GM18498 (cell line): Measurements from ENCODE around the gene RHEBL1.

Experiments used
- ATAC-seq: cut with Tn5 transposase; IDR thresholded peaks from one replicate; pipeline ENCODE4 v1.9.1; 2021; ENCODE audit warnings: mild to moderate bottlenecking, moderate library complexity; ENCODE audit not compliant: unreplicated experiment

Gene RHEBL1

DNA sequence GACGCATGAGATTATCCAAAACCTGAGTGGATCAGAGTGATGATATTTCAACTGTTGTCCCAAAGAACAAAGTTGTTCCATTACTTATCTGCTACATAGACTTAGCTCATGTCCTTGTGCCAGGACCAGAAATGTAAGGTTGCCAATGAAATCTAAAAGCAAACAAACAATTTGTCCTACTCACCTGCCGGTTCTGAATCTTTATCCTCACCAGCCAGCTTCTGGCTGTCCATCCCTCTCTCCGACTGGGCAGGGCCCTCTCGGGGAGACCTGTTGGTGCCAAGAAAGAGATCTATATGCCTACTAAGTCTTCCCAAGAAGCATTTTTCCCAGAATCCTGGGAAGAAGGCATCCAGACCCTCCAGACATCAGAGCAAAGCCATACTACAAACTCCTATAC lies 14.7 kb downstream of the RHEBL1 start:
- ATAC-seq: no peak

DNA sequence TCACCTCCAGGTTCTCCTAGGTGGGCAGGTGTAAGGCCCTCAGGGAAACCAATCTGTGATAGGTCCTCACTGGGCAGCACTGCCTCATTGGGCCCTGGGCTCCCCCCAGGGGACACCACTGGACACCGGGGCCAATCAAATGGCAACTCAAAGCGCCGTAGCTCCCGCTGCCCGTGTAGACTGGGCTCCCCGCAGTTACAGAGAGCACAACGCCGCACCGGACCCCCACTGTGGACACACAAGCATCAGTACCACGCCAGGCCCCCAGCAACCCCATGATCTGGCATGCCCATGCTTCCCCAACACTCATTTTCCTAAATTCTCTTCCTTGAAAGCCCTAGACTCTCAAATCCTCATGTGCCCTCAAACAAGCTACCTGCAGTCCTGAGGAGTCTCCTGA lies 15.3 kb downstream of the RHEBL1 start:
- no peak for ATAC-seq

DNA sequence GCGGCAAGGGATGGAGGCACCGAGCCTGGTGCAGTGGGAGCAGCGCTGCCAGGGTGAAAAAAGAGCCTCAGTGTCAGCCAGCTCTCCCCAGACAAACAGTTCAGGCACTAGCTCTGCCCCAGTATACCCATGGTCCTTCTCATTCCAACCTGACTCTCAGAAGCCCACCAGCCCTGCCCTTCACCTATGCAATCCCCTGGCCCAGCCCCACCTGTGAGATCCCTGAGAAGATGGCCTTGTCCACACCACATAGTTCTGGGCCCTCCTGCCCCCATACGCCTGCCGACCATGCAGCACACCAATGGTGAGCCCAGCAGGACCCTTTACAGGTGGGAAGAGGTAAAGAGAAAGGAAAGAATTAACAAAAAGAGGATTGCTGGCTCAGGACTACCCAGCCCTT lies 15.7 kb downstream of the RHEBL1 start:
- no peak for ATAC-seq

DNA sequence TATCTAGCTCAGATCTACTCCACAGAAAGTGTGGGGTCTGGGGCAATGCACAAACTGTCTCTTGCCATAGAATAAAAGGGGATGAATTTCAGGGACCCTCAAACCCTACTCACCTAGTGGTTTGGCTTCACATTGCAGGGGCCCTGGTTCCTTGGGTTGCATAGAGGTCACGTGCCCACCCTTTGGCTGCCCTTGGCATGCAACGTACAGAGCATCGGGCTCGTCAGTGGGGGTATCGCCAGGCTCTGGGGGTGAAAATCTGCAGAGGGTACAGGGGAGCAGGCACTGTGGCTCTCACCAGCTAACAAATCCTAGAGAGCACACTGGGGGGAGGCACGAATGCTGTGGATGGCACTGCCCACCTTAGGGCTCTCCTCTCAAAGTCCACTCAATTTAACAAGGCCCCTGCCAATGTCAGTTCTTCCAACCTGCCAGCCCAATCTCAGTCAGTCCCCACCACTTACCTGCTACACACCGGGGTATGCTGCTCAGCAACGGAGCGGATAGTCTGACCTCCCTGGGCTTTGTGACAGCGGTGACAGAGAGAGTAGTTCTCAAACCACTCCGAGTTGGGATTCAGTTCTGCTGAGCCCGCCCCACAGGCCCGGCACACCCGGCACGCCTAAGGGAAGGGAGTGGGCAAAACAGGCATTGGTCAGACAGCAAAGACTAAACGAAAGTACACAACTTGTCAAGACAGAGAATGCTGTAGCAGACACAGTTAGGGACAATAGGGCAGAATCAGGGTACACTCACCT lies 17.1 kb downstream of the RHEBL1 start:
- no peak for ATAC-seq

DNA sequence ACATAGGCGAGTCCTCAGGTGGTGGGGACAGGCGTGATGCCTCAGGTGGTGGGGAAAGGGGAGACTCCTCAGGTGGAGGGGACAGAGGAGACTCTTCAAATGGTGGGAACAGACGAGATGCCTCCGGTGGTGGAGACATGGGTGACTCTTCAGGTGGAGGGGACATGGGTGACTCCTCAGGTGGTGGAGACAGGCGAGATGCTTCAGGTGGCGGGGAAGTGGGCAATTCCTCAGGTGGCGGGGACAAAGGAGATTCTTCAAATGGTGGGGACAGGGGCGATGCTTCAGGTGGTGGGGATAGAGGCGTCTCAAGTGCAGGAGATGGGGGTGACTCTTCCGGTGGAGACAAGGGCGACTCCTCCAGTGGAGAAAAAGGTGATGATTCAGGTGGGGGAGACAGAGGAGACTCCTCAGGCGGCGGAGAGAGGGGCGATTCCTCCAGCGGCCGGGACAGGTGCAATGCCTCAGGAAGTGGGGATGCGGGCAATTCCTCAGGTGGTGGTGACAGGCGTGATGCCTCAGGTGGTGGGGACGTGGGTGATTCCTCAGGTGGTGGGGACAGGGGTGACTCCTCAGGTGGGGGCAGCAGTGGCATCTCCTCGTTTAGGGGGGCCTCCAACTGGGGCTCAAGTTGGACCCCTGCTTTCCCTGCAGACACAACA lies 17.9 kb downstream of the RHEBL1 start:
- no peak for ATAC-seq

DNA sequence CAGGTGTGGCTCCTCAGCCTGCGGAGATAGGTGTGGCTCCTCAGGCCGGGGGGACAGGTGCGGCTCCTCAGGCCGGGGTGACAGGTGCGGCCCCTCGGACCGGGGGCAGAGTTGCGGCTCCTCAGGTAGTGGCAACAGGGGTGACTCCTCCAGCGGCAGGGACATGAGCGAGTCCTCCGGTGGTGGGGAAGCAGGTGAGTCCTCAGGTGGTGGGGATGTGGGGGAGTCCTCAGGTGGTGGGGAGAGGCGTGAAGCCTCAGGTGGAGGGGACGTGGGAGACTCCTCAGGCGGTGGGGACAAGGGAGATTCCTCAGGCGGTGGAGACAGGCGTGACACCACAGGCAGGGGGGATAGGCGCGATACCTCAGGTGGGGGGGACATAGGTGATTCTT lies 18.4 kb downstream of the RHEBL1 start:
- no peak for ATAC-seq

DNA sequence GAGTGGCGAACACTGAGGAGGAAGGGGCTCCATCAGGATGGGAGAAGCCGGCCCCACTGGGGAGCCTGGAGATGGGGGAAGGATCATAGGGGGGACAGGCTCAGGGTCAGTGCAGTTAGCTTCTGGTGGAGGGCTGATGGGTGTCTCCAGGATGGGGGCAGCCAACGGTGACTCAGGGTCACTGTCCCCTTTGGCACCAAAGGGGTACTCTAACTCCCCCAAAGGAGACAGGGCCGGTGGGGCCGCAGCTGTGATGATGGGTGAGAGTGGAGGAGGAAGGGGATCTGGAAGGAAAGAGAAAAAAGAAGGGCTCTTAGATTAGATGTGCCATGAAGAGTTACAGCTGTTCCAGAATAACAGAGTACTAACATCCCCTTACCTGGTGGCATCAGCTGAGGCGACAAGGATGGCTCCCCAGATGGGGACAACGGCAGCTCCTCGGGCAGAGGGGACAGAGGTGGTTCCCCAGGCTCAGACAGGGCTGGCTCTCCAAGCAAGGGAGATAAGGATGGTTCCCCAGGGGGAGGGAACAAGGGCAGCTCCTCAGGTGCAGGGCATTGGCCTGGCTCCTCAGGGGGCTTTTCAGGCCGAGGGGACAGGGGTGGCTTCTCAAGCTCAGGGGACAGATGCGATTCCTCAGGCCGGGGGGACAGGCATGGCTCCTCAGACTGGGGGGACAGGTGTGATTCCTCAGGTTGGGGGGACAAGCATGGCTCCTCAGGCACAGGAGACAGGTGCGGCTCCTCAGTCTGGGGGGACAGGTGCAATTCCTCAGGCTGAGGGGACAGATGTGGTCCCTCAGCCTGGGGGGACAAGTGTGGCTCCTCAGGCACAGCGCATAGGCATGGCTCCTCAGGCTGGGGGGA lies 19.0 kb downstream of the RHEBL1 start:
- ATAC-seq: no peak

DNA sequence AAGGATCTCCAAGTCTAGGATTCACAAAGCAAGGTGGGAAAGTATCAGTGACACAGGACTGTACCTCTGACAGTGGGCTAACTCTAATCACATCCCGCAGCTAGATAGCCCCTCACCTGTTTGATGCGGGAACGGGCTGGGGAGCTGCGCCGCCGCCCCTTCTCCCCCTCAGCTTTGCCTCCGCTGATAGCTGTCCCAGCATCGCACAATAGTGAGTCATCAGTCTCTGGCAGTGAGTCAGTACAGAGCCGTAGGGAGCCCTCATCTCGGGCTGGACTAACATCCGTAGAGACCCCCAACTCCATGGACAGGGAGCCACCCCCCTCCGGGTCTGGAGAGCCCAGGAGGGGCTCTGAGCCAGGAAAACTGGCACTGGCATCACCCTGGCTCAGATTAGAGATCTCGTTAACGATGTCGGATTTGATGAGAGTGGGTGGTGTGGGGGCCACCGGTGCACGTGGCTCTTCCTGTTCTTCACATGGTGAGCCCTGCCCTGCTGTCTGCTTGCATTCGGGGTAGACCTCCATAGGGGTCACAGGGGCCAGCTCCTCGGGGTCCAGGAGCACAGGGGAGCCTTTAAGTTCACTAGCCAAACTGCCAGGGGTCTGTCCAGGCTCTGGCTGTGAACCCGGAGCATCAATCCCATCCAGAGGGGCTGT lies 20.1 kb downstream of the RHEBL1 start:
- no peak for ATAC-seq

DNA sequence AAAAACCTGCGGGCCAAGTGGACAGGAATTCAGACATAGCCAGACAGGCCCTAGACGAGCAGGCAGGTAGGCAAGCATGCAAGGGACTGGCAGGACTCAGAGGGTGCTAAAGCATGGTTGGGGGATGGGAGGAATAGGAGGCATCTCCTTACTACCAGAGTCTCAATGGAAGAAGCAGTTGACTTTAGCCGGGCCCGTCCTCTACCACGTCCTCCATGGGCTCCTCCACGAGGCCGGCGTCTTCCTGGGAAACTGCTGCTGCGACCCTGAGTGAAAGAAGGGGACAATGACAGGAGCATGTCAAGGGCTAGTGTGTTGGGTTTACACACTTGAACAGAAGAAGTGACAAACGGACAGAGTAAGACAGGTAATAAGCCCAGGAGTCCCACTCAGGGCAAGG lies 20.8 kb downstream of the RHEBL1 start:
- ATAC-seq: no peak

DNA sequence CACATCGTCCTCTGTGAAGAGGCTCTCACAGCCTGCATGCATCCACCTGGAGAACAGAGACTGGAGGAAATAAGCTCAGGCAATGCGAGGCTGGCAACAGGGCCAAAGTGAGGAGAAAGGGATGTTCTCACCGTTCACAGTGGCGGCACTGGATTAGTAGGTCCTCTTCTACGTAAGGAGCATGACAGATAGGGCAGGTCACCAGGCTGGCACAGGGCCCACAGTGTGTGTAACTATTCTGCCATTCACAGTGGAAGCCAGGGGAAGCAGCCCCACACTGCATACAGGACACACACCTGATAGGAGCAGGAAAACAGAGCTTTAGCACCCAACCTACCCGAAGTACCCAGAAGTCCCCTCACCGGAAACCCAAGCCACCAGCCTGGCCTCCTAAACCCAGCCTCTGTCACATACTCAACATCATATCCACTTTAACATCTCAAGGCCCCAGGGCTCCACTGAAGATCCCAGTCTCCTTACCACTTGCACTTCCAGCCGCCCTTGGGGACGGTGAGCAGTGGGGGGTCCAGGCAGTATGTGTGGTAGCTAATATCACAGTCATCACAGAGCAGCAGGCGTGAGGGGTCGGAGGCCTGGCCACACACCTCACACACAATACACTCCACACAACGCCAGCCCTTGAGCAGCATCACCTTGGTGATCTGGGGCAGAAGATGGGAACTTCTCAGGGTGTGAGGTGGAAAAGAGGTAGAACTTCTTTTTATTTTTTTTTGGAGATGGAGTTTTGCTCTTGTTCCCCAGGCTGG lies 23.5 kb downstream of the RHEBL1 start:
- ATAC-seq: no peak

DNA sequence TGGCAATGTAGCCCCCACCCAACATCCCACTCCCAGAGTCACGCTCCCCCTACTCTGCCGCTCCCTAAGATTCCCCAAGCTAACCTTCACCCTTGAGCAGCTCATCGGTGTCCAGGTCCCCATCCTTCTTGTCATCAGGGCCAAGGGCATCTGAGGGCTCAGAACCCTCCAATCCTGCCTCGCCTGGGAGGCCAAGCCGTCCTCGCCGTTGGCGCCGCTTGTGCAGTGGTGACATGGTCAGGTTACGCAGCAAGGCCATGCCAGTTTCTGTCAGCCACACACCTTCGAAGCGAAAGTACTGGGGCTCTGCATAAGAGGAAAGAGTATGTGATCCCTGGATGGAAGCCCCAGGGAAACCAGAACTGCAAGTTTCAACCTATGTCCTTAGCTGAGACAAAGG lies 25.1 kb downstream of the RHEBL1 start:
- ATAC-seq: no peak

DNA sequence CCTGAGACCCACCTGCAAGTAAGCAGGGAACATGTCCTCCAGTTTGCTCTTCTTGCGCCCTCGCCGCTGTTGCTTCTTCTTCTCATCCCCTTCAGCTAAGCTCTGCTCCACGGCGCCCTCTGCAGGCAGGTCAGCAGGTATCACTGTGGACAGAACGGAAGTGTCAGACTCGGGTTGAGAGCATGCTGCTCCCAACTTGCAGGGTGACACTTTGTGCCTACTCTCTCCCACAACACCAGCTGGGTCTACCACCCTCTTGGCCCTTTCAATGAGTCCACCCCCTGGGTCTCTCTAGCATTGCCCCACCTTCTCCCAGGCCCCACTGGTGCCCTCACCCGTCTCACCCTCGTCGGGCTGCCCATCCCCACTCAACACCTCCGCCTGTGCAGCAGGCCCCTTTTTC lies 25.9 kb downstream of the RHEBL1 start:
- no peak for ATAC-seq

DNA sequence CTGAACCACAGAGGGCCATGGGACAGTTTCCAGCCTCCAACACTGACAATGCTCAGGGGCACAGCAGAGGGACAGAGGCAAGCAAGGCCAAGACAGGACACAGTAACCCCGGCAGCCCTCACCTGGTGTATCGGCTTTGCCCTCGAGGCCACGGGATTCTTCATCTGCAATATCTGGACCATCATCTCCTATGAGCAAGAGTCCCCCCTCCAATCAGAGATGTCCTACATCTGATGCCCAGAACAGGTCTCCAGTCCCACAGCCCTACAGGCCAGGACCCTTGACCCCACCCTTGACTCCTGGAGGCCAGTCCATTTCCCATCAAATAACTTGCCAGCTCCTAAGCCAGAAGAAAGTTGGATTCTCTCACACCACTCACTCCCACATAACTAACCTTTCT lies 26.5 kb downstream of the RHEBL1 start:
- no peak for ATAC-seq

DNA sequence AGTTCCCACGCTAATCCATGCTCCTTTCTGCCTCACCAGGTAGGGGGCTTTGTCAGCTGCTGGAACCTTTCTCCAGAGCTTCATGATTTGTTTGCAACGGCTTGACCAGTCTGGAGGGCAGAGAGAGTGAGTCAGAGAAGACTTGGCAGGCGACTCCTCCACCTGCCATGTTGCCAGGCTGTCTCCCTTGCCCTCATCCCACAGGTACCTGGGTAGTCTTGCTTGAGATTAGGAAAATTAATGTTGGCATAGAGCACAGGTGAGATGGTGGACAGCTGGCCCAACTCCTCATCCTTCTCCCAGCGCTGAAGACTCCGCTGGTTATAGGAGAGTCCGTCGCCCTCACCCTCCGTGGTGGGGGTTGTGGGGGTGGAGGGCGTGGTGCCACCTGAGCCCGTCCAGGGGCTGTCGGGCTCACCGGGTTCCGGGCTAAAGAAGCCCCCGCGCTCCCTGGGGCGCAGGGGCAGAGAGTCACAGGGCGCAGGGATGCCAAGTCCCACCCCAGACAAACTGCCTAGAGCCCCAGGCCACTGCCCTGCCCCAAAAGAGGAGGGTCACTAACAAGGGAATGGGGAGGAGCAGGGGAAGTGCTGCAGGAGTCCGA lies 27.8 kb downstream of the RHEBL1 start:
- ATAC-seq: no peak

DNA sequence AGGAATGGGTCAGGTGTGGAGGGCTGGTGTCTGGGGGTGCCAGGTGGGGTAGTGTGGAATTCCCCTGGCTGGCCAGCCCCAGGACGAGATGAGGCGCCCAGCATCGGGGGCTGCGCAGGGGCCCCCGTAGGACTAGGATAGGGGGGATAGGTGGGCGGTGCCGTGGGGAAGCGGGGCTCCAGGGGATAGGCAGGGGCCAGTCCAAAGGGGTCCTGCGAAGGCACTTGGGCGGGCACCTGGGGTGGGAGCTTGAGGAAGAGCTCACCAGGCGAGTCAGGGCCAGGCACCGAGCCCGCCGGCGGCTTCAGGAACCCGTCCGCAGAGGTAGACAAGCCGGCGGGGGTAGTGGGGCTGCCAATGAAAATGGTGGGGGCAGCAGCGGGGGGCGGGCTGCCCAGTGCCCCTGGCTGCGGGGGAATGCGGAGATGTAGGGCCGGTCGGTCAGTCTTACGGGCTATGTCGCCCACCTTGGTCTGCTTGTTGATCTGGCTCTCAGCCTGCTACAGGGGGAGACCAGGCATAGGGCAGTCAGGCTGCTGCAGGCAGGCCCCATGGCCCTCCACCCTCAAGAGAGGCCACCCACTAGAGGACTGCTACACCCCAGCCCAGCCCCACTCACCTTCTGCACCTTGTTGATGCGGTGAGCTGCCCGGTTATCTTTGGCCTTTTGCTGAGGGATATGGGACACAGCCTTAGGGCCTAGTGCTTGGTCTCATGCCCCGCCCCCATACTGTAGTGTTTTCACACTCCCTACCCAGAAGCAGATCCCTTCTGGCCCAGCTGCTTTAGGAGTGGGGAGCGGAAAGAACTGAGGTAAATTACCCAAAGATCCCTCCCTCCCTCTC lies 28.5 kb downstream of the RHEBL1 start:
- ATAC-seq: no peak

DNA sequence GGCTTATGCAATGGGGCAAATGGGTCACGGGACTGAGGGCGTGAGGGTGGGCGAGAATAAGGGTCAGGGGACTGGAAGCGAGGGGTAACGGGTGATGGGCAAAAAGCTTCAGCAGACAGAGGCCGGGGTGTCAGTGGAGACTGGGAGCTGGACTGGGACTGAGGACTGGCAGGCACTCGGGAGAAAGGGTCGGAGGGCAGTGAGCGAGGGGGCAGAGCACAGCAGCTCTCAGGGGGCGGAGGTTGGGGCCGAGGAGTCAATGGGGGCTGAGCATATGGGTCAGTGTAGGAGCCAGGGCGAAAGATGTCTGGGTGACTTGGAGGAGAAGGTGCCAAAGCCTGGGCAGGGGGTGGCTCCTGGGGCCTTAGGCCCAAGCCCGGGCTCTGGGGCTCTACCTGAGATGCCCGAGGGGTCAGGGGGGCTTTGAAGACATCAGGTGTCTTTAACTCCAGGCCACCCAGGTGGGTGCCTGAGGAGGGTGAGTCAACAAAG lies 29.4 kb downstream of the RHEBL1 start:
- ATAC-seq: no peak

DNA sequence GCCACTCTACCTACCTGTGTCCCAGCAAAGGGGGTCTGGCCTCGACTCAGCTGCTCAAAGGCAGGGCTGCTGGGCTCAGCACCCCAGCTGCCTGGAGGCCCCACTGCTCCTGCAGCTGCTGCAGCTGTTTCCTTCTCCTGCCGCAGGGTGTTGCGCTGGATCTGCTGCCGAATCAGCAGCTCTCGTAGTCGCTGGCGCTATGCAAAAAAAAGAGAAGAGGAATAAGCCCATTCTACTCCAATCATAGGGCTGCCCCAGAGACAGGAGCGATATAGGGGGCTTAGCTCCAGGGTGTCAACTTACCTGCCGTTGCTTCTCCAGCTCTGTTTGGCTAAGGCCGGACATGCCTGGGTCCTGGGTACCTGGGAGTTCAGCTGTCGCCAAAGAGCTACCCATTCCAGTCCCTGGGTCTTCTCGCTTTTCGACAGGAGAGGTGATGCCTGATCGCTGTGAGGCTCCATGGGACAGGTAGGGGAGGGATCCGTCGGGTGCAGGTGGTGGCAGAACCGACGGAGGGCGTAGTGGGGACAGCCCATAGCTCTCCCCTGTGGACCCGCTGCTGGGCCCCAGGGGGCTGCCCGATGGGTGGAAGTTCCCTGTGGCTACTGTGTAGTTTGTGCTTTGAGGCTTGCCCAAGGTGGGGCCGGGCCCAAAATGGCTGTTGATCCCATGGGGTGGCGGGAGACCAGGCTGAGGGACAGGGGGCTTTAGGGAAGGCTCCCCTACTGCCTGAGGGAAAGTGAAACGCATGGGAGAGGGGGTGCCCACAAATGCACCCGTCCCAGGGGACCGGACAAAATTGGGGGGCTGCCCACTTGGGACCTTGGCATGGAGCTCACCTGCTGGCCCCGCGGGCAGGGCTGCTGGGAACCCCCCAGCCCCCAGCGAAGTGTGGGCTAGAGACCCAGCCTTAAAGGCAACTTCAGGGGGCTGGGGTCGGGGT lies 30.1 kb downstream of the RHEBL1 start:
- ATAC-seq: no peak
